ENCODE measurements around the gene AGPAT3. TPM values are rescaled to one million over a fixed set of nuclear protein-coding genes. Genes with fewer than 3 reads are reported as not detected.

Gene AGPAT3
- total RNA-seq, 1 experiment from 2014 or later: 13.0 TPM

- no peak overlapping the region for H3K9ac ChIP-seq (ENCODE audit: extremely low read depth, insufficient read length, low read length)
- H3K56ac ChIP-seq (ENCODE audit: insufficient read length, low read depth, low read length): no peak overlapping the region
- TF ChIP-seq, protein P1, sequence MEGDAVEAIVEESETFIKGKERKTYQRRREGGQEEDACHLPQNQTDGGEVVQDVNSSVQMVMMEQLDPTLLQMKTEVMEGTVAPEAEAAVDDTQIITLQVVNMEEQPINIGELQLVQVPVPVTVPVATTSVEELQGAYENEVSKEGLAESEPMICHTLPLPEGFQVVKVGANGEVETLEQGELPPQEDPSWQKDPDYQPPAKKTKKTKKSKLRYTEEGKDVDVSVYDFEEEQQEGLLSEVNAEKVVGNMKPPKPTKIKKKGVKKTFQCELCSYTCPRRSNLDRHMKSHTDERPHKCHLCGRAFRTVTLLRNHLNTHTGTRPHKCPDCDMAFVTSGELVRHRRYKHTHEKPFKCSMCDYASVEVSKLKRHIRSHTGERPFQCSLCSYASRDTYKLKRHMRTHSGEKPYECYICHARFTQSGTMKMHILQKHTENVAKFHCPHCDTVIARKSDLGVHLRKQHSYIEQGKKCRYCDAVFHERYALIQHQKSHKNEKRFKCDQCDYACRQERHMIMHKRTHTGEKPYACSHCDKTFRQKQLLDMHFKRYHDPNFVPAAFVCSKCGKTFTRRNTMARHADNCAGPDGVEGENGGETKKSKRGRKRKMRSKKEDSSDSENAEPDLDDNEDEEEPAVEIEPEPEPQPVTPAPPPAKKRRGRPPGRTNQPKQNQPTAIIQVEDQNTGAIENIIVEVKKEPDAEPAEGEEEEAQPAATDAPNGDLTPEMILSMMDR (conservative IDR thresholded peaks at IDR 0.05): no peak
- H3K14ac ChIP-seq (ENCODE audit: insufficient read depth, low read length): no peak overlapping the region
- no peak overlapping the region for H2BK15ac ChIP-seq (ENCODE audit: low read depth, low read length)
- H4K5ac ChIP-seq (ENCODE audit: insufficient read length, low read depth, low read length): no peak overlapping the region
- H3T11ph ChIP-seq (ENCODE audit: low read length): no peak overlapping the region
- H2BK5ac ChIP-seq (ENCODE audit: insufficient read length, low read length): no peak overlapping the region
- no peak overlapping the region for H3K4ac ChIP-seq (ENCODE audit: low read depth, low read length)
- H3K27ac ChIP-seq (ENCODE audit: insufficient read length, low read depth, low read length): no peak overlapping the region
- no peak overlapping the region for H3K23ac ChIP-seq (ENCODE audit: insufficient read length, low read depth, low read length)
- H3K79me2 ChIP-seq (ENCODE audit: insufficient read depth, low read length): no peaks in the 10 kb centered on the region
- H3K9me3 ChIP-seq (ENCODE audit: control insufficient read depth, low read depth, low read length): no peaks in the 10 kb centered on the region
- DNase-seq: no peak
- H2AK5ac ChIP-seq (ENCODE audit: insufficient read length, low read length): no peak overlapping the region
- H3K27me3 Mint-ChIP-seq (ENCODE audit: low read depth): peaks cover 3% of the 10 kb centered on the region; the same call in 1 of the 2 replicates
- H3K27me3 ChIP-seq (ENCODE audit: insufficient read depth, low read length): no peaks in the 10 kb centered on the region
- no peak overlapping the region for H4K91ac ChIP-seq (ENCODE audit: insufficient read length, low read depth, low read length)
- no peaks in the 10 kb centered on the region for H3K79me1 ChIP-seq (ENCODE audit: insufficient read depth, low read depth, low read length, poor library complexity, severe bottlenecking)
- WGBS (ENCODE audit: extremely low coverage, insufficient read length, low lambda C conversion rate): no CpG with 5 or more reads among the region's 26 CpGs
- no peak overlapping the region for H2BK12ac ChIP-seq (ENCODE audit: insufficient read length, low read depth, low read length)
- no peaks in the 10 kb centered on the region for H3K4me1 ChIP-seq (ENCODE audit: insufficient read depth, low read length)
- H3K27ac Mint-ChIP-seq: no peak overlapping the region
- H3K4me1 Mint-ChIP-seq: peaks cover 0 to 5% of the 10 kb centered on the region in 2 experiments; a peak in 2 of 4 replicates
- no peaks in the 10 kb centered on the region for H4K20me1 ChIP-seq (ENCODE audit: control insufficient read depth, insufficient read depth, insufficient read length)
- peaks cover 5 to 10% of the 10 kb centered on the region in 2 experiments for H3K9me3 Mint-ChIP-seq
- no peak overlapping the region for H2BK20ac ChIP-seq (ENCODE audit: low read depth, low read length, poor library complexity, severe bottlenecking)
- peaks cover 1 to 5% (median 3%) of the 10 kb centered on the region in 3 experiments; a peak in 4 of 7 replicates for H3K36me3 Mint-ChIP-seq (ENCODE audit: insufficient read depth in 1 of 3, low read depth in 3 of 3)
- H2AFZ ChIP-seq (ENCODE audit: low read length): no peak overlapping the region
- no peaks in the 10 kb centered on the region for H3K23me2 ChIP-seq (ENCODE audit: insufficient read length, low read depth, low read length, poor library complexity, severe bottlenecking)
- H3K4me3 Mint-ChIP-seq: no peak overlapping the region
- no peak overlapping the region for H3K18ac ChIP-seq (ENCODE audit: insufficient read length, low read depth, low read length)
- no peak overlapping the region for H4K8ac ChIP-seq (replicated peaks; ENCODE audit: insufficient read length, low read depth, low read length)
- H2BK120ac ChIP-seq (ENCODE audit: low read depth, low read length, poor library complexity, severe bottlenecking): no peak overlapping the region
- H3K4me2 ChIP-seq (ENCODE audit: insufficient read depth, insufficient read length, low read length): no peak overlapping the region
Measured at GRCh38 chr21:43903451-43904091, 38.5 kb downstream of the AGPAT3 start.
